Hematopoietic multipotent progenitor cell (in vitro differentiated cells): ENCODE data around the gene SUSD4. TPM values are rescaled to one million over a fixed set of nuclear protein-coding genes. Genes with fewer than 3 reads are reported as not detected.

ENCODE experiments used
- DNase-seq, 3 donors: peaks; one replicate each; pipeline ENCODE4 v3.0.0-alpha.2; 2011 to 2015; ENCODE audit warnings: low read depth in 2 of 3, low spot score in 2 of 3
- total RNA-seq: library from RNA; depleted of rRNA; stranded (reverse); fragments of >200 nt; gene quantifications from one replicate; pipeline ENCODE4 v1.2.3, GENCODE V29; 2012

Gene SUSD4
- total RNA-seq, 1 donor = not detected

DNA sequence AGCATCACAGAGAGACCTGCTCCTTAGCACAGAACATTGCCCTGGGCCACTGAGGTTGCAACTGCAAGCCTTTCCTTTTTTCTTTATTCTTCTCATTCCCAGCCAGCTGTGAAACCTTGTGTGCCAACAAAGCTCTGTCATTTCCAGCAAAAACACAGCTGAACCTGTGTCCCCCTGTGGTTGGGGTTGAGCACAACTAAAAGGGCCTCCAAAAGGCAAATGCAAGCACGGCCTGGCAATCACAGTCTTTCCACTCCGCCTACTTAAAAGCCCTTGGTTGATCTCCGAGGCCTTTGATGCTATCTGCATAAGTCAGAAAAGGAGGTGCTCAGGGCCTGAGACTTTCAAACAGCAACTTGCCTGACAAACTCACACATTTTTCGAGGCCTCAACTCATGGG, 32.7 kb downstream of the SUSD4 start:
- DNase-seq = no peak

DNA sequence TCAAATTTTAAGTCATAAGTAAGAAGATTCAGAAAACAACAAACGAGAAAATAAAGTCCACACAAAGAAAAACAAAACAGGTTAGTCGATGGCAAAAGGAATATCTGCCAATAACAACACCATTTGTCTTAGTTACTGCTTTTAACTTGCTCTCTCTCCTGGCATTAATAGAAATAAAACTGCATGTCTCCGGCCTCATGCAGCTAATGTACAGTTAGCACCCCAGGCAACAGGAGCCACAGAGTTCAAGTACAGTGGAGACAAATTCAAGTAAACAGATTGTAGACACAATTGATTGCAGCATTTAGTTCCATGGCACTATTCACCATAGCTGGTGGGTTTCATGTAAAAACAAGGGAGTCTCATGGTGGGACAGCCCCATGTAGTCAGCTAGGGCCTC, 33.5 kb downstream of the SUSD4 start:
- no peak for DNase-seq

DNA sequence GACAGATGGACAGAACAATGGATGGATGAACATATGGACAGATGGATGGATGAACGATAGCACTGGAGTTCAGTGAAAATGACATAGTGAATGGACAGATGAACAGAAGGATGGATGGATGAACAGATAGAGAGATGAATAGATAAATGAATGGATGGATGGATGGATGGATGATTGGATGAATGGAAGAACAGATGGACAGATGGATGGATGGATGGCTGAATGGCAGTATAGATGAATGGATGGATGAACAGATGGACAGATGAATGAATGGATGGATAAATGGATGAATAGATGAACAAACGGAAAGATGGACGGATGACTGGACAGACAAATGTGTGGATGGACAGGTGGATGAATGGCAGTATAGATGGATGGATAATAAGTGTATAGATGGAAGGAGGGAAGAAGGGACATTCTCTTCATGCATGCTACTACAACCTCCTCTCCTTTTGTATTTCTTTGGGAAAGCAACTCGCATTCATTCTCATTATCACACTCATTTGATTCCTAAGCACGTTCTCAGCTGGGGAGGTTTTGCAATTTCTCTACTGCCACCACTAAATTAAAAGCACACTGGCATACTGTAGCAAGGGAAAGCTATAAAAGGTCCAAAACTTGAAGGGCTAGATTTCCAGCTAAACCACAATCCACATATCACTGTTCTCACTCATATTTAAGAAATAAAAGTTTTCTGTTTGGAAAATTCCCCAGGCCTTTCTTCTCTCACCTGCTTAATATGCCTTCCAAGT, 34.1 kb downstream of the SUSD4 start:
- DNase-seq = no peak

DNA sequence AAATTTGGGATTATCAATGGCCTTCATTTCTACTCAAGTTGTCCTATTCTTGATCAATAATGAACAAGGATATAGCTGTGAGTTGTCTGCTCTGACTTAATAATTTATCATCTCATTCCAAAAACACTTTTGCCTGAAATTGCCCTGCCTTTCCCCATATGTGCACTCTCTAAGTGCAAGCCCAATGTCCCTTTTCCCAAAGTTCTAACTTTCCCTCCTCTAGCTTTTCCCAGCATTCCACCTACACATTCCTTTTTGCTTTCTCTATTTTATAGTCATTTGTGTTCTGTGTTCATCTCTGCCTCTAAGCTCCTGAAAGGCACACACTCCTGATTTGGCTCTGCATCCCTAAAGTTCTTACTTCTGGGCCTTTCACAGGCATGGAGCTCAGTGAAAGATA, 34.7 kb downstream of the SUSD4 start:
- no peak for DNase-seq

DNA sequence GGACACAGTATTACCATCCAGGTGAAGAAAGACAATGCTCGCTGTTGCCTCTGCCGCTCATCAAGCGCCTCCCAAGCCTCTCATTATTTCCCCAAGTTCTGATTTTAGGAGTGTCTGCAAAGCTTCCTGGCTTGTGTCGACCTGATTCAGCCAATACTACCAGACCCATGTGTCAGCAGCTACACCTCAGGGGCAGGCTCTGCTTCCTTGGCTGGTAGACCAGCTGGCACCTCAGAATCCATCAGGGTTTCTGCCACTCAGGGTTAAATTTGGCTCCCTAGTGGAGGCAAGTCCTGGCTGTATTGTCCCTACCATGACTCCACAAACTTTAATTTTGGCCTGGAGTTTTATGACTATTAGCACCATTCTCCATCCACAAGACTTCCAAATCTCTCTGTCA, 35.4 kb downstream of the SUSD4 start:
- no peak for DNase-seq

DNA sequence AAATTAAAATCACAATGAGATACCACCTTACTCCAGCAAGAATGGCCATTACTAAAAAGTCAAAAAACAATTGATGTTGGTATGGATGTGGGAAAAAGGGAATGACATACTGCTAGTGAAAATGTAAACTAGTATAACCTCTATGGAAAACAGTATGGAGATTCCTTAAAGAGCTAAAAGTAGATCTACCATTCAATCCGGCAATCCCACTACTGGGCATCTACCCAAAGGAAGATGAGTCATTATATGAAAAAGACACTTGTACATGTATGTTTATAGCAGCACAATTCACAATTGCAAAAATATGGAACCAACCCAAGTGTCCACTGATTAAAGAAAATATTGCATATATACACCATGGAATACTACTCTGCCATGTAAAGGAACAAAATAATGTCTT, 37.2 kb downstream of the SUSD4 start:
- no peak for DNase-seq

DNA sequence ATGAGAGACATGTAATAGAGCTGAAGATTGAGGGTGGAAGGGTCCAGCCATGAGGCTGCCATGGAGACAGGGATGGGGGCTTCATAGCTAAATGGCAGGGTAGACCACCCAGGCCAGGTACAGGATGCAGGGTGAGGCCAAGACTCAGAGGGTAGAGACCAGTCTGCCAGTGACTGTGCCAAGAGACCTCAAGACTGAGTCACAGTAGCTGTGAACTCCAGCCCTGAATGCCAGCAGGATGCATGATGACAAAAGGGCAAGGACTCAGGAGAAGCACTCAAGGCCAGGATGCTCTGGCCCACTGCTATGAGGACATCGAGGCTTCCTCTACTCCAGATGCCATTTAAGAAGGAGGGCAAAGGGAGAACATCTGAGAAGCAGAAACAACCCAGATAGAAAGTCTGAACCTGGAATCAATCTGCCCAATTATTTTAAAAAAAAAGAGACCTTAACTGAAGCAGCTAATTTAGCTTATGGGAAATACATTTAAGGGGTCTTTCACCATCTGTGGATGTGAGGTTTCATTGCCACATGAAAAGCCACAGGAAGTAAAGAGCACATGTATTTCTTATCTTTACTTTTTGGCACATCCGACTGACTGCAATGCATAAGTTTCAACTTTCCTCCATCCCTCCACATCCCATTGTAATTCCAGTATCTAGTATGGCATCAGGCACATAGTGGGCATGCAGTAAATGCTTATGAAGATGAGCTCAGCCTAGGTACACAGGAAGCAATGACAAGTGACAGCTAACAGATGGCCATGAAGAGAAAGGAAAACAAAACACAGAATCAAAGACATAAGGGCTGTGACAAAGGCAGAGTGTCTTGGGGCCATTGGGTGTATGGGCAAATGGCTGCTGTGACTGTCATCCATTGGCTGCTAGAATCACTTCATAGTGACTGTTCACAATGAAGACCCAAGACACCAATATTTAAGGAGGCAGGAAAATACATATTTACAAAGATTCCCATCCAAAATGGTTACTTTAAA, 40.2 kb downstream of the SUSD4 start:
- DNase-seq = peak in 2 of 3 donors; percentile 28 to 73

DNA sequence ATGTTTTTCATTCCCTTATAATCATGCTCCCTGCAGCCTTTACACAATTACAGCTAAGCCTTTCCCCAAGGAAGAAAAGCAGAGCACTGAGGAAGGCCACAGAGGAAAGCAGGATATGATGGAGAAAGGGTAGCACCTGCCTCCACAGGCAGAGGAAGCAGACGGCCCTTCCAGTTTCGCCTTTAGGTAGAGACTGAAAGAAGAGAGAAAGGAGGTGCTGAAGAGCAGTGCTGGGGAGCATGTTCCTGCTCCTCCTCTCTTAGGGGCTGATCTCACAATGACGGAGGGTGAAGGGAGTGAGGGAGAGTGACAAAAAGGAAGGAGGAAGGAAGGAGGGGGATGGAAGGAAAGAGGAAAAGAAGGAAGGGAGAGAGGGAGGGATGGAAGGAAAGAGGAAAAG, 41.1 kb downstream of the SUSD4 start:
- no peak for DNase-seq

DNA sequence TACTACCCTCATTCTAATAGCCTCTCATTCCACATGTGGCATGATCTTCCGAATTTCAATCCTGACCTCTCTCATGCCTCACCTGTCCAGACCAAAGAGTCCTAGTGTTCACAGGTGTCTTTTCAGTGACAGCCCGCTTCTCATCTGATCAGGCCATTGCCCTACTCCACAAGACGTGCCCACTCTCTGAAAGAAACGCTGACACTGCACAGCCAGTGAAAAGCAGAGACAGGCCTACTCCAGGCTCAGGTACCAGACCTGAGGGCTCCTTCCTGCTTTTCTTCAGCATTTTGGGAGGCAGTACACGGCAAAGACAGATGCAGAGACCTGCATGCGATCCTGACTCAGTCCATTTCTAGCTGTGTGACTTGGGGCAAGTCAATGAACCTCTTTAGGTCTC, 43.0 kb downstream of the SUSD4 start:
- DNase-seq = no peak

DNA sequence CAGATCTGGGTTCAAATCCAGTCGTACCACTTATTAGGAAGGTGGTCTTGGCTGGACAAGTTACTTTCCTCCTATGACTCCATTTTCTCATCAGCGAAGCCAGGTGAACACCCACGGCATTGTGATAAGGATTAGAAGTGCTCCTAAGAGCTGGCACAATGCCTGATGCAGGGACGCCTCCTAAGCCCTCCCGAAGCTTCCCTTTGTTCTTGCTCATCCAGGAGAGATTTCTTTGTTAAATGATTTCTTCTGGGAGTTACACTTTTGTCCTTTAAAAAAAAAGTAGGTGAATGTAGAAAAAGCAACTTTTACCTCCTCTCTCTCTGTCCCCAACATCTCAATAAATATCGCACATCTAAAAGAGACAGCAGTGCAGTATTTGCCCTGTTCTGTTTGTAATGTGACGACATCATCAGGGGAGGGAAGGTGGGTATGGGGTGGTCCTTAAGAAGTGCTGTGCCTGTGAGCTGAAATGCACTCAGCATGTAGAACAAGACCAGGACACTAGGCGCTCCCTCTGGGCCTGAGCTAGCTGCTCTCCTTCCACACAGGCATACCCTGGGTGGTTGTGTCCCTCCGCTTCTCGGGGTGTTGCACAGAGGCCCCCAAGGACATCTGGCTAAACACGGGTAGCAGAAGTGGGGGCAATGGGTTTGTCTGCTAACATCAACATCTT, 43.9 kb downstream of the SUSD4 start:
- no peak for DNase-seq

DNA sequence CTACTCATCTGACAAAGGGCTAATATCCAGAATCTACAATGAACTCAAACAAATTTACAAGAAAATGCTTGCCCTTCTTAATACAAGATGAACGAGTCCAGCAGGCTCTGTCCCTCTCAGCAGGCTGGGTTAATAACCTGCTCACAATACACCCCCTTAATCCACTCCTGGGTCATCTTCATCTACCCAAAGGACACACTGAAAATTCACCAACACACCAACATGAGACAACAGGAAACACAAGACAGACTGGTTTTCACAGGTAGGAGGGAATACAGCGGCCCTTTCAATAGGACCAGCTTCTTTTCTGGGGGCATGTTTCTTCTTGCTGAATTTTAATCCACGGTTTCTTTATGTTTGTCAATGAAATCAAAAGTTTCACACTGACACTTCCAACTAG, 44.6 kb downstream of the SUSD4 start:
- no peak for DNase-seq

DNA sequence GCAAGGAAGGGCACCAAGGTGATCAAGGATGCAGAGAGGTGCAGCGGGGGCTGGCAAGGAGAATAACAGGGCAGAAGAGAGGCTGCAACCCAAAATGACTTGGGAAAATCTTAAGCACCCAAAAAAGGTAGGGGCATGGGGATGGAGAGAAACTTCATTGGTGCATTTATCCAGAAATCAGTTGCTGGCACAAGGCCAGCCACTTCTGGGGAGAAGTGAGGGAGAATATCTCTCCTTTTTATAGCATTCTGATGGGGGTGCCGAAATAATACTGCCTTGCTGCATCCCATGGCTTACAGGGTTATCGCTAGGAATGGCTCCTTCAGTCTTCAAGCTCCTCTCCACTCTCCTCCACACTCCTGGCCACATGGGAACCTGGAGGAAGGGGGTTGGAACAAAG, 47.9 kb downstream of the SUSD4 start:
- no peak for DNase-seq

DNA sequence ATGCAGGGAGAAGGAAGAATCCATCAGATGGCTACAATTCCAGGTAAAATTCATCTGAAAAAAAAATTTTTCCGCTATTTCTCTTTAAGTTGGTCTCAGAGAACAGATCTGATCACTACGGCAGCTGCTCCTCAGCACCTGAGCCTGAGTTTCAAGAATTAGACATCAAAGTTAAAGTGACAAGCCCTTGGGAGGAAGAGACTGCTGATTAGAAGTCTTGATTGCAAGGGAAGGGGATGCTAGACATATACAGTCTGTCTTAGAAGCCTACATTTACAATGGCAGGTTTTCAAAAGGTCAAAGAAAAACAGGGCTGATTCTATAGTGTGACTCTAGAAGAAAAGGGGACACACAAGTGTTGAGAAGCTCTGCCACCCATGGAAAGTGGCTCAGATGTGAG, 48.3 kb downstream of the SUSD4 start:
- DNase-seq = no peak

DNA sequence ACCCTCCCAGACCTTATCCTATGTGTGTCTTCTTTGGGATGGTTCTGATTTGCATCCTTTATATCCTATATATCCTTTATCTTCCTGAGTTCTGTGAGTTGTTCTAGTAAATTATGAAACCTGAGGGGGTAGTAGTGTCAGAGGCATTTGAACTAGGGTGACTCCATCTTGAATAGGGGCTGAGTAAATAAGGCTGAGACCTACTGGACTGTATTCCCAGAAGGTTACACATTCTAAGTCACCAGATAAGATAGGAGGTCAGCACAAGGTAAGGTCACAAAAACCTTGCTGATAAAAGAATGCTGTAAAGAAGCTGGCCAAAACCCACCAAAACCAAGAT, 50.6 kb downstream of the SUSD4 start:
- no peak for DNase-seq

DNA sequence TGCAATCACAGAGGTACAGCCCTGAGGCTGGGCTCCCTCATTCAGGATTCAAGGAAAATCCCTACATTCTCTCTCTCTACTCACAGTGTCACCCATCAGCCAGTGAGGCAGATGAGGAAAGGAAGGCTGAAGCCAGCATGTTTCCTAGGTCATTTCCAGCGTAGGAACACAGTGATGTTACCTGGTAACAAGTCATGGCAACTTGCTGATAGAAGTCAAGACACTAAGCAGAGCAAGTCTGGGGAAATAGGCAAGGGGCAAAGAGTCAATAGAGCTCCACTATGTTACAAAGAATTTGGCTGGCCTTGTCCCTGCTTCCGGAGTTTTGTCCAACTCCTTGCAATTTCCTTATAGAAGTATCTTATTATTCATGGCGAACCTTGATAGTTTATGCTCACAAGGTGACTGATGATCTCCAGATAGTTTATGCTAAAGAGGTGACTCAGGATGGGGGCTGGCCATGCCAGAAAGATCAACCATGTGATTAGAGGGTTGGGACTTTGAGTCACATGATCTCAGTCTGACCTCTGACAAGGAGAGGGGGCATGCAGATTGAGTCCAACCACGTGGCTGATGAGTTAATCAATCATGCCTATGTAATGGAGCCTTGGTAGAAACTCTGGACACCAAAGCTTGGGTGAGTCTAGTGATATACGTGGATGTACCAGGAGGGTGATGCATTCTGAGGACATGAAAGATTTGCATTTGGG, 51.1 kb downstream of the SUSD4 start:
- no peak for DNase-seq

DNA sequence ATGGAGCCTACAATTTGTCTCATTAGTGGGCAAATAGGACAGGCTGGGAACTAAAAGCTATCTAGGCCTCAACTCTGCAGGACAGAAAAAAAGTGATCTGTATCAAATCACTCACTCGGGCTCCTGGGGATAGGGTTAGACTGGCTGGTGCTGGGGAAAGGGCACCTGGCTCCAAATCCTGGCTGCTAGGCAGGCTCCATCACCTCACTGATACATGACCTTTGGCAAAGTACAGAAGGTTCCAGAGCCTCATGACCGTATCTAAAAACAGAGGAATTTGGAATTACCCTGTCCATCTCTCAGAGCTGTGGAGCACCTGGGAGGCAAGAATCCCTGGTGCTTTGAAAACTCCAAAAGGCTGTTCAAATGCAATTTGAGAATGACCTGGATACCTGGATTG, 51.7 kb downstream of the SUSD4 start:
- no peak for DNase-seq

DNA sequence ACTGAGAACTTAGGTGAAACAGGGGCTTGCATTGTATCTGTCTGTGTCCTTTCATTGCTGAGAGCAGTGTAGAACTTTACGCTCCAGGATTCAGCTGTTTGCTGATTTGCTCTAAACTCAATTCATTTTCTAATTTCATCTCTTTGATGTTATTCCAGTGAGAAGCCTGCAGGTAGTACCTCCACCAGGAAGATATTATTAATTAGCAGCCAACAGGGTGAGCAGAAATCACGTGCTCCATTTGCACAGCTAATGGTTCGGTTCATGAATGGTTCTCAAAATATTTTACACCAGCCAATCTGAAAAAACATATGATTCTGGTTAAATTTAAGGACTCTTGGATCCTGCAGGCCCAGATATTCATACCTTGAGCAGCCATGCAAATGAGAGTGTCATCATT, 52.1 kb downstream of the SUSD4 start:
- no peak for DNase-seq

DNA sequence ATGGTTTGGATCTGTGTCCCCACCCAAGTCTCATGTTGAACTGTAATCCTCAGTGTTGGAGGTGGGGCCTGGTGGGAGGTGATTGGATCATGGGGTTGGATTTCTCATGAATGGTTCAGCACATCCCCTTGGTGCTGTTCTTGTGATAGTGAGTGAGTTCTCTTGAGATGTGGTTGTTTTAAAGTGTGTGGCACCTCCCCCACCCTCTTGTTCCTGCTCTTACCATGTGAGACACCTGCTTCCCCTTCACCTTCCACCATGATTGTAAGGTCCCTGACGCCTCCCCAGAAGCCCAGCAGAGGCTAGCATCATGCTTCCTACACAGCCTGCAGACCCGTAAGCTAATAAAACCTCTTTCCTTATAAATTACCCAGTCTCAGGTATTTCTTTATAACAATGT, 55.8 kb downstream of the SUSD4 start:
- no peak for DNase-seq

DNA sequence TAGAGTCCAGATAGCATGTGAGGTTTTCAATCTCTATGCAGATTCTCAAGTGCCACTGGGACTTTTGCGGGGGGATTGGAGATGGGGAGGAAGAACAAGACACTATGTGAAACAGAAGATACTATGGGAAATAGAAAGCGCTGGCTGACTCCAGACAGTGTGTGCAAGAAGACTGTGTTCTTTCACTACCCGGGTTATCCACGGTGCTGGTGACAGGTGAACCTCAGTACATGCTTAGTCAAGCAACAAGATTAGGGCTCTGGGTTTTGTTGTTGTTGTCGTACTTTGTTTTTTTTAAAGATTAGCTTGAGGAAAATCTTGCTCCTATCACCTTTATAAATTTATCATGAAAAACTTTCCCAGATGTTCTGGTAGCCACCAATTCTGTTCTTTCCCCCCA, 56.4 kb downstream of the SUSD4 start:
- no peak for DNase-seq

DNA sequence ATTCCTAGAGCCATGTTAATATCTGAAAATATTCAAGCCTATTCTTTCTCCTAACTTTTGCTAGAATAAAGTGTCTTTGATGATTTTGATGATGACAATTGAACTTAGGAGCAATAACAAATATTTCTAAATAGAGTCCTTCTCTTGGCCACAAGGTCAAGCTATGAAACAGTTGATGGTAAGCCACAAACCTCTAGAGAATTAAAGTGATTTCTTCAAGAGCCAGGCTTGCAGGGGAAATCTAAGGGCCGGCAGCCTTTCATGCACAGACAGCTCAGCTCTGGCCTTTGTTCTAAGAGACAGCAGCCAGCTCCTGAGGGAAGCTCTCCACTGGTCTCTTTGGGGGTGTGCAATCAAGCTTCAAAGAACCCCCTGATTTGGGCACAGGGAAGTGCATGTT, 59.0 kb downstream of the SUSD4 start:
- no peak for DNase-seq

DNA sequence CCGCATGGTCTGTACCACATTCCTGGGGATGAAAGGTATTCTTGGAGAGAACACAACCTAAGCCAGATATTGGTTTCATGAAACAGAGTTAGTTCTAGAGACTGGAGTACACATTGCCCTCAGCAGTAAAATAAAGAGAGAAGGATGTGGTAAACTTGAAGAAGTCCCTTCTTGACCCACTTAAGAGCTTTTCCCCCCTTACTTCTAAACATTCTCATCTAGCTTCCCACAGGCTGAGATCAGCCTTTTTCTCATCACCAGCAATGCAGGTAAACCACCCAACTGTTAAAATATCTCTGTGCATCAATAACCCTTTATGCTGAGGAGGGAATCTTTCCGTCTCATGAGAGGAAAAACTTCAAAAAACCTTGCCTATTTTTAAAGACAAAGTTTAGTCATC, 62.6 kb downstream of the SUSD4 start:
- no peak for DNase-seq
